Measurements from ENCODE around the gene DHRSX. TPM values are rescaled to one million over a fixed set of nuclear protein-coding genes. Genes with fewer than 3 reads are reported as not detected.
"Not testable (repeated sequence)": the region's sequence is repeated elsewhere in the genome, so short reads cannot be mapped to it uniquely, and the experiment has no call there.

The DHRSX gene
- polyA plus RNA-seq, 2 of the 4 experiments (the other 2 are of a cell fraction) = 32.1 to 56.3 TPM

DNA sequence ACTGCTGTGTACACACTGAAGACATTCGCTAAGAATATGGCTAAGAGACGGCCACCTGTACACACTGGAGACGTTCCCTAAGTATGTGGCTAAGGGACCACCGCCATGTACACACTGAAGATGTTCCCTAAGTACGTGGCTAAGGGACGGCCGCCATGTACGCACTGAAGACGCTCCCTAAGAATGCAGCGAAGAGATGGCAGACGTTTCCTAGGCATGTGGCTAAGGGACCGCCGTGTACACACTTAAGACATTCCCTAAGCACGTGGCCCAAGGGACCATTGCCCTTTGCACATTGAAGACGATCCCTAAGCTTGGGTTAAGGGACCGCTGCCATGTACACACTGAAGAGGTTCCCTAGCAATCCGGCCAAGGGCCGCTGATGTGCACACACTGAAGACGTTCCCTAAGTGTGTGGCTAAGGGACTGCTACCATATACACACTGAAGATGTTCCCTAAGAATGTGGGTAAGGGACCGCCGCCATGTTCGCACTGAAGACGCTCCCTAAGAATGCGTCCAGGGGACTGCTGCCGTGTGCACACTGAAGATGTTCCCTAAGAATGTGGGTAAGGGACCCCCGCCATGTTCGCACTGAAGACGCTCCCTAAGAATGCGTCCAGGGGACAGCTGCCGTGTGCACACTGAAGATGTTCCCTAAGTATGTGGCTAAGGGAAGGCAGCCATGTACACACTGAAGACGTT is 36.7 kb downstream of the DHRSX start (continued):
- TF ChIP-seq REST (IDR thresholded peaks at IDR 0.05) (0 out of 2 replicates have a peak, but pooled peaks have one; percentile 23), MAZ (IDR thresholded peaks at IDR 0.05; ENCODE audit: borderline replicate concordance, low read depth, low read length) (no peak), POLR2A (IDR thresholded peaks at IDR 0.05; ENCODE audit: low read length) (no peak), CHD4 (IDR thresholded peaks at IDR 0.05; ENCODE audit: borderline replicate concordance) (no peak), ZSCAN20 (CRISPR knock-in tag; IDR thresholded peaks at IDR 0.05) (no peak), GATA3 (IDR thresholded peaks at IDR 0.05; ENCODE audit: borderline replicate concordance) (no peak), MAFK (IDR thresholded peaks at IDR 0.05; ENCODE audit: partially characterized antibody) (no peak), RARB (CRISPR knock-in tag; IDR thresholded peaks at IDR 0.05) (no peak)
- TF ChIP-seq, protein P1, sequence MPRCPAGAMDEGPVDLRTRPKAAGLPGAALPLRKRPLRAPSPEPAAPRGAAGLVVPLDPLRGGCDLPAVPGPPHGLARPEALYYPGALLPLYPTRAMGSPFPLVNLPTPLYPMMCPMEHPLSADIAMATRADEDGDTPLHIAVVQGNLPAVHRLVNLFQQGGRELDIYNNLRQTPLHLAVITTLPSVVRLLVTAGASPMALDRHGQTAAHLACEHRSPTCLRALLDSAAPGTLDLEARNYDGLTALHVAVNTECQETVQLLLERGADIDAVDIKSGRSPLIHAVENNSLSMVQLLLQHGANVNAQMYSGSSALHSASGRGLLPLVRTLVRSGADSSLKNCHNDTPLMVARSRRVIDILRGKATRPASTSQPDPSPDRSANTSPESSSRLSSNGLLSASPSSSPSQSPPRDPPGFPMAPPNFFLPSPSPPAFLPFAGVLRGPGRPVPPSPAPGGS (IDR thresholded peaks at IDR 0.05) = no peak

DNA sequence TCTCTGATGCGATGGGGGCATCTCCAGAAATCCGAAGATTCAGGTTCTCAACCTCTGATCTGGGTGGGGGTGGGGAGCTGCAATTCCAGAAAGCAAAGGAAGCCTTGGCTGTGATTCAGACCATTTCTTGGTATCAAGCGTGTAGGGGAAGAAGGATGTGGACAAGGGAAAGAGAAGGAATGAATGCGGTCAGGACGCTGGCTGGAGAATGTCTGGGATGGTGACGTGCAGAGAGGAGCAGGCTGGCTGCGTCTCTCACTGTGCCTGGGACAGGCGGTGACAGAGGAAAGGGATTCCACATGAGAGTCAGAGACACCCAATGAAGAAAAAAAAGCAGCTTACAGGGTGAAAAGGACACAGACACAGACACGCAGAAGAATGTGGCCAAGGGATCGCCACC is 37.3 kb downstream of the DHRSX start:
- H3K4me2 ChIP-seq = peak overlapping the region; percentile 65
- H3K9me3 ChIP-seq; H3K4me3 ChIP-seq; POLR2A ChIA-PET; CTCF ChIA-PET; DNase-seq (ENCODE audit: low read depth in 1 of 2, low spot score in 1 of 2); ATAC-seq; FAIRE-seq: not testable (repeated sequence)
- H3K4me1 ChIP-seq = peaks cover 42% of the 10 kb centered on the region
- peak overlapping the region; percentile 60 to 72; a peak in 4 of 6 replicates for H3K27ac ChIP-seq
- 79% methylated on average over 10 of the region's 10 CpGs for WGBS (ENCODE audit: missing lambda C conversion rate)

GRCh38 chrX:2462780-2463179 is 38.0 kb downstream of the DHRSX start:
- ATAC-seq = no peak
- H3K4me2 ChIP-seq = no peak overlapping the region
- TF ChIP-seq NPAS2 (CRISPR knock-in tag; IDR thresholded peaks at IDR 0.05; ENCODE audit: borderline replicate concordance) (no peak), CBX2 (IDR thresholded peaks at IDR 0.05; ENCODE audit: borderline replicate concordance, low read depth) (no peak), HDAC2 (IDR thresholded peaks at IDR 0.05) (no peak), PBX3 (IDR thresholded peaks at IDR 0.05) (no peak), REST (IDR thresholded peaks at IDR 0.05) (no peak), ESRRA (IDR thresholded peaks at IDR 0.05; ENCODE audit: borderline replicate concordance, low read length) (no peak), NR3C1 (IDR thresholded peaks at IDR 0.05) (no peak), PHF8 (IDR thresholded peaks at IDR 0.05; ENCODE audit: borderline replicate concordance, low read depth) (no peak), ZC3H11A (IDR thresholded peaks at IDR 0.05) (no peak), EP300 (IDR thresholded peaks at IDR 0.05) (no peak)
- TF ChIP-seq, protein P1 (IDR thresholded peaks at IDR 0.05) = no peak
- ChIA-PET POLR2A (no interaction called here), CTCF (no interaction called here)
- WGBS (ENCODE audit: missing lambda C conversion rate) = 97% methylated on average over 3 of the region's 3 CpGs
- H3K4me3 ChIP-seq = no peak overlapping the region
- no peaks in the 10 kb centered on the region for H3K9me3 ChIP-seq
- FAIRE-seq = no peak
- peak overlapping the region in 1 of 2 experiments; percentile 14; a peak in 1 of 6 replicates for H3K27ac ChIP-seq
- H3K4me1 ChIP-seq = peaks cover 41% of the 10 kb centered on the region
- DNase-seq (ENCODE audit: low read depth in 1 of 2, low spot score in 1 of 2) = no peak

All from A549 (cell line).